OCI-LY3 (cell line): ENCODE results near the gene SHC3.

ENCODE experiments used
- EZH2phosphoT487 ChIP-seq: fragments of 200-600 bp; shearing (Covaris generic); IDR thresholded peaks from 2 replicates; pipeline ENCODE4 v1.6.1; 2018; ENCODE audit warnings: antibody characterized with exemption, mixed run types, low read depth
- TF ChIP-seq, protein P1 (sequence below): fragments of 200-600, 300-600 bp; sonication (generic); IDR thresholded peaks from 2 replicates; pipeline ENCODE4 v1.5.1; 2014; ENCODE audit warnings: antibody characterized with exemption, low read length, low read depth

DNA sequence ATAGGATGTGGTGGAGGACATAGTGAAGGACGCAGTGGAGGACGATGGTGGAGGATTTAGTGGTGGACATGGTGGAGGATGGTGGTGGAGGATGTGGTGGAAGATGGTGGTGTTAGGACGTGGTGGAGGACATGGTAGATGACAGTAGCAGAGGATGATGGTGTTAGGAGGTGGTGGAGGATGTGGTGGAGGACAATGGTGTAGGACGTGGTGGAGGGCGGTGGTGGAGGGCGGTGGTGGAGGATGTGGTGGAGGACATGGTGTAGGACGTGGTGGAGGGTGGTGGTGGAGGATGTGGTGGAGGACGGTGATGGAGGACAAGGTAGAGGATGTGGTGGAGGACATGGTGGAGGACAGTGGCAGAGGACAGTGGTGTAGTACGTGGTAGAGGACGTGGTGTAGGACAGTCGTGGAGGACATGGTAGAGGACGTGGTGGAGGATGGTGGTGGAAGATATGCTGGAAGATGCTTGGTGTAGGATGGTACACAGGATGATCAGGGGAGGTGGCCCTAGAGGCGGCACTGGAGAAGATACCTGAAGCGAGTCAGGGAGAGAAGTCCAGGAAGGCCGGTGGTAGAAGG, 118.6 kb downstream of the SHC3 start:
- TF ChIP-seq, protein P1, sequence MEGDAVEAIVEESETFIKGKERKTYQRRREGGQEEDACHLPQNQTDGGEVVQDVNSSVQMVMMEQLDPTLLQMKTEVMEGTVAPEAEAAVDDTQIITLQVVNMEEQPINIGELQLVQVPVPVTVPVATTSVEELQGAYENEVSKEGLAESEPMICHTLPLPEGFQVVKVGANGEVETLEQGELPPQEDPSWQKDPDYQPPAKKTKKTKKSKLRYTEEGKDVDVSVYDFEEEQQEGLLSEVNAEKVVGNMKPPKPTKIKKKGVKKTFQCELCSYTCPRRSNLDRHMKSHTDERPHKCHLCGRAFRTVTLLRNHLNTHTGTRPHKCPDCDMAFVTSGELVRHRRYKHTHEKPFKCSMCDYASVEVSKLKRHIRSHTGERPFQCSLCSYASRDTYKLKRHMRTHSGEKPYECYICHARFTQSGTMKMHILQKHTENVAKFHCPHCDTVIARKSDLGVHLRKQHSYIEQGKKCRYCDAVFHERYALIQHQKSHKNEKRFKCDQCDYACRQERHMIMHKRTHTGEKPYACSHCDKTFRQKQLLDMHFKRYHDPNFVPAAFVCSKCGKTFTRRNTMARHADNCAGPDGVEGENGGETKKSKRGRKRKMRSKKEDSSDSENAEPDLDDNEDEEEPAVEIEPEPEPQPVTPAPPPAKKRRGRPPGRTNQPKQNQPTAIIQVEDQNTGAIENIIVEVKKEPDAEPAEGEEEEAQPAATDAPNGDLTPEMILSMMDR = no peak
- TF ChIP-seq EZH2phosphoT487 = no peak
